Stimulated activated CD4-positive, alpha-beta T cell treated with anti-CD3 and anti-CD28 coated beads, Interleukin-15, amount 100 ng/mL, for 24 hours (primary cell): ENCODE results near the gene PHPT1.
A peak's percentile ranks its signal among the peaks of the same experiment; 100 is the strongest.

ENCODE experiments used
- DNase-seq: peaks from one replicate; pipeline ENCODE4 v3.0.0-alpha.2; 2020

Gene PHPT1

GRCh38 chr9:136849960-136850865, 1.0 kb downstream of the PHPT1 start:
- no peak for DNase-seq

- no peak for DNase-seq
These were observed 1.9 kb downstream of the PHPT1 start for GRCh38 chr9:136850866-136851775.

- DNase-seq, result no peak
These were observed 2.9 kb downstream of the PHPT1 start, which contains the start of gene MAMDC4 for GRCh38 chr9:136851941-136852663. MAMDC4 (plus strand) TSS chr9:136852346; CDS start chr9:136852417, 71 bp downstream.

- DNase-seq, result peak; percentile 5
These were observed 3.7 kb downstream of the PHPT1 start for GRCh38 chr9:136852664-136853595.

- DNase-seq, result peak; percentile 9
These were observed 4.4 kb downstream of the PHPT1 start for GRCh38 chr9:136853596-136854112.

GRCh38 chr9:136854113-136854841, 5.1 kb downstream of the PHPT1 start:
- DNase-seq, result no peak

- DNase-seq, result no peak
These were observed 5.7 kb downstream of the PHPT1 start for GRCh38 chr9:136854842-136855460.

- DNase-seq, result no peak
These were observed 6.4 kb downstream of the PHPT1 start for GRCh38 chr9:136855461-136856078.

GRCh38 chr9:136856079-136856476, 6.9 kb downstream of the PHPT1 start:
- peak; percentile 3 for DNase-seq

GRCh38 chr9:136856541-136857141, 7.4 kb downstream of the PHPT1 start:
- DNase-seq, result peak; percentile 4

GRCh38 chr9:136857166-136857565, 8.0 kb downstream of the PHPT1 start:
- peak; percentile 3 for DNase-seq

GRCh38 chr9:136857581-136858412, 8.6 kb downstream of the PHPT1 start:
- DNase-seq, result peak; percentile 20

- DNase-seq, result no peak
These were observed 9.2 kb downstream of the PHPT1 start for GRCh38 chr9:136858452-136858843.

GRCh38 chr9:136858844-136859757, 9.9 kb downstream of the PHPT1 start:
- DNase-seq, result peak; percentile 9

- no peak for DNase-seq
These were observed 11.3 kb downstream of the PHPT1 start for GRCh38 chr9:136860529-136860928.

GRCh38 chr9:136860933-136861873, 12.0 kb downstream of the PHPT1 start:
- DNase-seq, result peak; percentile 5
